Measurements from ENCODE around the gene DNAJC9. TPM values are rescaled to one million over a fixed set of nuclear protein-coding genes. Genes with fewer than 3 reads are reported as not detected.

Gene DNAJC9
- total RNA-seq, 2 experiments from 2014 or later, result 63.0 to 83.3 TPM

DNA sequence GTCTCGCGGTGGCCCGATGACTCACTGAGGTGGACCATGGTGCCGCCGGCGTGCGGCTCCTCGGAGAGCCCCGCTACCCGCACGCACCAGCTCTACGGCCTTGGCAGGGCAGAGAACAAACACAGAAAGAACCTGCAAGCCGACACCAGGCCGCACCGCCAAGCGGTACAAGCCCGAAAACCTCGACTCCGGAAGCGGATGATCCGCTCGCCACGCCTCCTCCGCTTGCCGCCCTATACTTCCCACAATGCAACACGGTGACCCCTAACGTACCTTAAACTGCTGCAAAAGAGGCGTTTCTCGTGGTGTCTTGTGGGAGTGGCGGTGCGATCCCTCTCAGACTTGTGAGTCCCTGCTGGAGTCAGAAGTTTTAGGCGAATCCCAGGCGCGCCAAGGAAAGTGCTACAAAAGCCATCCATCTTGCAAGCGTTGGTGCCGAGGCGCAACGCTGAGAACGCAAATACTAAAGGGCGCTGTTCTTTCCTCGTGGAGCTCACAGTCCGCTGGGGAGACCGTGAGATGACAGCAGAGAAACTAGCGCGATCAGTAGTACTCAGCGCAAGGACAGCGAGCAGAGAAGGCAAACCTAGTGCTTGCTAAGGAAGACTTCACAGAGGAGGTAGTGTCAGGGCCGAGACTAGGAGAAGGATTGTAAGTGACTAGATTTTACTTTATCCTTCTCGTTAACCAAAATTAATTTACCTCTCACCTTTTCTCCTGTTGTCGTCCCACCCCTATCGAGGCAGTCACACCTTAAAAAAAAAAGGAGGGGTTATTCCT is 5.6 kb upstream of the DNAJC9 start, which contains the start of gene MRPS16:
TSS of gene MRPS16 (minus strand) at position 200 of the 780 bp plus-strand sequence. CDS start at position 38, 162 bp downstream.
- Histone ChIP-seq H3K9me2 (ENCODE audit: insufficient read depth, low read length) (no peaks in the 10 kb centered on the region), H3K27ac (ENCODE audit: low read depth, low read length, poor library complexity, severe bottlenecking) (peak within 1 kb of the TSS; percentile 79), H3K4me1 (ENCODE audit: insufficient read depth, low read length, poor library complexity, severe bottlenecking) (peaks cover 43% of the 10 kb centered on the region), H3K4me2 (ENCODE audit: low read length) (peak within 1 kb of the TSS; percentile 99), H3K36me3 (ENCODE audit: insufficient read depth, low read length) (peaks cover 41% of the 10 kb centered on the region), H4K20me1 (ENCODE audit: insufficient read depth, low read length) (no peaks in the 10 kb centered on the region), H3K79me2 (ENCODE audit: insufficient read depth, low read depth, low read length) (peaks cover 63% of the 10 kb centered on the region), H3K4me3 (ENCODE audit: low read depth, low read length, poor library complexity, severe bottlenecking) (peak within 1 kb of the TSS; percentile 86), H2AFZ (ENCODE audit: low read length) (peak within 1 kb of the TSS; percentile 81), H3K9me3 (ENCODE audit: low read length) (no peaks in the 10 kb centered on the region)
- peak; percentile 96 for DNase-seq (ENCODE audit: low spot score)
- intact Hi-C loops (cut with micrococcal nuclease; ENCODE audit: unreplicated experiment), result loop anchor here (2.0 kb wide), 1 partner anchor 160 kb away; no protein-coding TSS in a partner anchor
- TF ChIP-seq EZH2phosphoT487 (IDR thresholded peaks at IDR 0.05; ENCODE audit: borderline replicate concordance, low read depth, low read length), result no peak
- TF ChIP-seq, protein P1, sequence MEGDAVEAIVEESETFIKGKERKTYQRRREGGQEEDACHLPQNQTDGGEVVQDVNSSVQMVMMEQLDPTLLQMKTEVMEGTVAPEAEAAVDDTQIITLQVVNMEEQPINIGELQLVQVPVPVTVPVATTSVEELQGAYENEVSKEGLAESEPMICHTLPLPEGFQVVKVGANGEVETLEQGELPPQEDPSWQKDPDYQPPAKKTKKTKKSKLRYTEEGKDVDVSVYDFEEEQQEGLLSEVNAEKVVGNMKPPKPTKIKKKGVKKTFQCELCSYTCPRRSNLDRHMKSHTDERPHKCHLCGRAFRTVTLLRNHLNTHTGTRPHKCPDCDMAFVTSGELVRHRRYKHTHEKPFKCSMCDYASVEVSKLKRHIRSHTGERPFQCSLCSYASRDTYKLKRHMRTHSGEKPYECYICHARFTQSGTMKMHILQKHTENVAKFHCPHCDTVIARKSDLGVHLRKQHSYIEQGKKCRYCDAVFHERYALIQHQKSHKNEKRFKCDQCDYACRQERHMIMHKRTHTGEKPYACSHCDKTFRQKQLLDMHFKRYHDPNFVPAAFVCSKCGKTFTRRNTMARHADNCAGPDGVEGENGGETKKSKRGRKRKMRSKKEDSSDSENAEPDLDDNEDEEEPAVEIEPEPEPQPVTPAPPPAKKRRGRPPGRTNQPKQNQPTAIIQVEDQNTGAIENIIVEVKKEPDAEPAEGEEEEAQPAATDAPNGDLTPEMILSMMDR (conservative IDR thresholded peaks at IDR 0.05; ENCODE audit: low read length), result no peak
- CTCF ChIA-PET (ENCODE audit: unreplicated experiment), result interaction anchor here (0.6 kb wide), 1 partner anchor 13 kb away, joined by 3 read pairs; no protein-coding TSS in a partner anchor
- POLR2A ChIA-PET, result interaction anchor here (0.5 to 1.7 kb wide), 6 partner anchors 8 to 84 kb away, joined by 3 to 6 read pairs (median 4); no protein-coding TSS in a partner anchor
- TSS peak; percentile 82 for BruUV-seq (replicated peaks)

DNA sequence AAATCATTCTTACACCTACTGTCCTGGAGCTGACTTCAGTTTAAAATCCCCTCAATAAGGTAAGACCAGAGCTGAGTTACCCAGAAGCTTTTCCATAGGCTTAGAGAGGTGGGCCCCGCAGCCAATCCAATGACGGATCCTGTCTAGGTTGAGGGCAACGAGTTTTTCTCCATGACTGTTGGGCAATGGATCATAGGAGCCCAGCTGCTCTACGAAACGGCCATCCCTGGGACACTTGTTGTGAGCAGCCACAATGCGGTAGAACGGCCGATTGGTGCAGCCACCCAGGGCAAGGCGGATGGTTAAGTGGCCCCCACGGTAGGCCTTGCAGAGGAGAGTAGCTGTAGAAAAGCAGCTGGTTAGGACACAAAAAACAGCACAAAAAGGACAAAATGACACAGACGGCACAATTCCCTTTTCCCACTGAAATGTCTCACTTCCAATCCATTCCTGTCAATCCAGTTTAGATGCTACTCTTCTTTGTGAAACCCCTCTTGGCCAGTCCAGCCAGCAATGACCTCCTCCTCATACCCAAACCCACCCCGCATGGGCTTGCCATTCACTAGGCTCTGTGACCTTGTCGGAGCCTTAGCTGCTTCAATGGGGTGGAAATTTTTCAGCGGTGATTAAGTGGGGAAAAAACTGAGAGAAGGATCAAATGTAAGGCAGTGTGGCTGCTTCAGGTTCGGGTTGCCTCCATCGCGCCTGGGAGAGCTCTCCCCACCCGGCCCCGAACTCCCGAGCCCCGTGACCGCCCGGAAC is 4.8 kb upstream of the DNAJC9 start:
- intact Hi-C loops (cut with micrococcal nuclease; ENCODE audit: unreplicated experiment), result loop anchor here (2.0 kb wide), 1 partner anchor 161 kb away; no protein-coding TSS in a partner anchor
- H4K20me1 ChIP-seq (ENCODE audit: insufficient read depth, low read length), result no peaks in the 10 kb centered on the region
- peak overlapping the region; percentile 81; the same call in 1 of the 2 replicates for H2AFZ ChIP-seq (ENCODE audit: low read length)
- H3K4me2 ChIP-seq (ENCODE audit: low read length), result peak overlapping the region; percentile 99
- no peaks in the 10 kb centered on the region for H3K9me2 ChIP-seq (ENCODE audit: insufficient read depth, low read length)
- ChIA-PET POLR2A (interaction anchor here (0.6 to 1.7 kb wide), 5 partner anchors 7 to 1981 kb away, joined by 3 to 6 read pairs (median 3); no protein-coding TSS in a partner anchor), CTCF (ENCODE audit: unreplicated experiment) (interaction anchor here (0.6 kb wide), 1 partner anchor 12 kb away, joined by 3 read pairs; no protein-coding TSS in a partner anchor)
- peaks cover 65% of the 10 kb centered on the region for H3K79me2 ChIP-seq (ENCODE audit: insufficient read depth, low read depth, low read length)
- BruUV-seq (replicated peaks), result TSS peak; percentile 71
- H3K4me3 ChIP-seq (ENCODE audit: low read depth, low read length, poor library complexity, severe bottlenecking), result peak overlapping the region; percentile 86
- no peaks in the 10 kb centered on the region for H3K9me3 ChIP-seq (ENCODE audit: low read length)
- DNase-seq (ENCODE audit: low spot score), result peak; percentile 19
- peaks cover 46% of the 10 kb centered on the region for H3K4me1 ChIP-seq (ENCODE audit: insufficient read depth, low read length, poor library complexity, severe bottlenecking)
- H3K27ac ChIP-seq (ENCODE audit: low read depth, low read length, poor library complexity, severe bottlenecking), result peak overlapping the region; percentile 79
- no peak for TF ChIP-seq EZH2phosphoT487 (IDR thresholded peaks at IDR 0.05; ENCODE audit: borderline replicate concordance, low read depth, low read length)
- TF ChIP-seq, protein P1 (conservative IDR thresholded peaks at IDR 0.05; ENCODE audit: low read length), result no peak
- H3K36me3 ChIP-seq (ENCODE audit: insufficient read depth, low read length), result peaks cover 43% of the 10 kb centered on the region

All from OCI-LY7 (cell line).